Trophoblast cell (in vitro differentiated cells and primary cell): ENCODE results near the gene LHX1.
A peak's percentile ranks its signal among the peaks of the same experiment; 100 is the strongest.

ENCODE experiments used
- DNase-seq, 2 donors: peaks; one replicate each; pipeline ENCODE4 v3.0.0-alpha.2; 2016
- H2AFZ ChIP-seq: 2 replicates; pipeline ENCODE4 v1.6.1; 2013; ENCODE audit warnings: low read length, moderate library complexity, mild to moderate bottlenecking; ENCODE audit not compliant: insufficient read depth, poor library complexity
- H2AK5ac ChIP-seq: 2 replicates; pipeline ENCODE4 v1.6.1; 2013; ENCODE audit warnings: mild to moderate bottlenecking, low read length
- H2BK120ac ChIP-seq: 2 replicates; pipeline ENCODE4 v1.6.1; 2013; ENCODE audit warnings: low read length, mild to moderate bottlenecking, moderate library complexity; ENCODE audit not compliant: insufficient read depth, poor library complexity
- H2BK12ac ChIP-seq: 2 replicates; pipeline ENCODE4 v1.6.1; 2013; ENCODE audit warnings: mild to moderate bottlenecking, low read length, moderate library complexity
- H2BK5ac ChIP-seq: 2 replicates; pipeline ENCODE4 v1.6.1; 2013; ENCODE audit warnings: low read length, low read depth, moderate library complexity, mild to moderate bottlenecking; ENCODE audit not compliant: poor library complexity
- H3K14ac ChIP-seq: 2 replicates; pipeline ENCODE4 v1.6.1; 2013; ENCODE audit warnings: mild to moderate bottlenecking, low read length
- H3K18ac ChIP-seq: 2 replicates; pipeline ENCODE4 v1.6.1; 2013; ENCODE audit warnings: mild to moderate bottlenecking, low read length
- H3K23ac ChIP-seq: 2 replicates; pipeline ENCODE4 v1.6.1; 2013; ENCODE audit warnings: low read length
- H3K27ac ChIP-seq: 2 replicates; pipeline ENCODE4 v1.5.1; 2013; ENCODE audit warnings: low read depth, mild to moderate bottlenecking, inconsistent platforms, low read length, moderate library complexity
- H3K27me3 ChIP-seq: 2 replicates; pipeline ENCODE4 v1.6.1; 2013; ENCODE audit warnings: inconsistent platforms, mild to moderate bottlenecking, low read length, moderate library complexity; ENCODE audit not compliant: insufficient read depth
- H3K36me3 ChIP-seq, 2 experiments: 1 replicate in 1 of 2; 2 replicates in 1 of 2; pipeline ENCODE4 v1.6.1; 2013; ENCODE audit warnings: low read length in 2 of 2, mild to moderate bottlenecking in 2 of 2, moderate library complexity in 1 of 2; ENCODE audit not compliant: insufficient read depth in 2 of 2, control insufficient read depth in 1 of 2
- H3K4ac ChIP-seq: 2 replicates; pipeline ENCODE4 v1.6.1; 2013; ENCODE audit warnings: low read depth, mild to moderate bottlenecking, low read length, moderate library complexity
- H3K4me1 ChIP-seq, 2 experiments: 1 replicate in 1 of 2; 2 replicates in 1 of 2; pipeline ENCODE4 v1.6.1; 2013; ENCODE audit warnings: low read length in 2 of 2, mild to moderate bottlenecking in 2 of 2, moderate library complexity in 1 of 2; ENCODE audit not compliant: insufficient read depth in 2 of 2, control insufficient read depth in 1 of 2
- H3K4me2 ChIP-seq: 2 replicates; pipeline ENCODE4 v1.6.1; 2013; ENCODE audit warnings: inconsistent platforms, mild to moderate bottlenecking, low read length, moderate library complexity
- H3K4me3 ChIP-seq: 2 replicates; pipeline ENCODE4 v1.5.1; 2013; ENCODE audit warnings: mild to moderate bottlenecking, low read depth, low read length, inconsistent platforms
- H3K79me1 ChIP-seq: one replicate; pipeline ENCODE4 v1.6.1; 2013; ENCODE audit warnings: low read length
- H3K79me2 ChIP-seq: 2 replicates; pipeline ENCODE4 v1.6.1; 2013; ENCODE audit warnings: low read length, mild to moderate bottlenecking; ENCODE audit not compliant: control insufficient read depth, insufficient read depth, poor library complexity
- H3K9ac ChIP-seq: 2 replicates; pipeline ENCODE4 v1.6.1; 2013; ENCODE audit warnings: mild to moderate bottlenecking, low read length
- H3K9me3 ChIP-seq: 2 replicates; pipeline ENCODE4 v1.6.1; 2013; ENCODE audit warnings: low read depth, mild to moderate bottlenecking, control low read depth, inconsistent platforms, low read length; ENCODE audit not compliant: insufficient read depth
- H4K12ac ChIP-seq: 2 replicates; pipeline ENCODE4 v1.6.1; 2013; ENCODE audit warnings: low read depth, mild to moderate bottlenecking, low read length, moderate library complexity
- H4K8ac ChIP-seq: 2 replicates; pipeline ENCODE4 v1.6.1; 2013; ENCODE audit warnings: low read depth, mild to moderate bottlenecking, low read length, moderate library complexity
- H4K91ac ChIP-seq: one replicate; pipeline ENCODE4 v1.6.1; 2013; ENCODE audit warnings: low read depth, mild to moderate bottlenecking, low read length, moderate library complexity
- WGBS: extraction: QIAGEN DNeasy Blood & Tissue Kit; methylation state at CpG from one replicate; pipeline ENCODE4 v1.1.7; 2013; ENCODE audit warnings: missing lambda C conversion rate; ENCODE audit not compliant: insufficient read length, insufficient coverage; ENCODE audit errors: extremely low coverage; 5-methylcytosine and 5-hydroxymethylcytosine counted together

The LHX1 gene

GRCh38 chr17:36920032-36921005, 17.0 kb upstream of the LHX1 start:
- Histone ChIP-seq H3K23ac (no peak overlapping the region), H4K91ac (peak overlapping the region; percentile 84)
- no CpG with 5 or more reads among the region's 18 CpGs for WGBS

GRCh38 chr17:36921095-36921851, 16.0 kb upstream of the LHX1 start:
- Histone ChIP-seq H2AK5ac (peak overlapping the region; percentile 57), H3K4me3 (no peak overlapping the region), H3K36me3 (no peaks in the 10 kb centered on the region), H2BK120ac (peak overlapping the region; percentile 76), H3K4me2 (peak overlapping the region; percentile 15), H3K4me1 (peaks cover 44 to 53% of the 10 kb centered on the region in 2 experiments), H2BK12ac (peak overlapping the region; percentile 91), H3K9me3 (no peaks in the 10 kb centered on the region), H2AFZ (no peak overlapping the region), H4K8ac (peak overlapping the region; percentile 70), H3K4ac (peak overlapping the region; percentile 62), H4K12ac (peak overlapping the region; percentile 14), H2BK5ac (peak overlapping the region; percentile 70), H3K23ac (no peak overlapping the region), H3K79me2 (no peaks in the 10 kb centered on the region), H4K91ac (peak overlapping the region; percentile 83), H3K79me1 (peaks cover 12% of the 10 kb centered on the region), H3K18ac (peak overlapping the region; percentile 39), H3K27me3 (no peaks in the 10 kb centered on the region), H3K14ac (peak overlapping the region; percentile 79), H3K9ac (no peak overlapping the region), H3K27ac (peak overlapping the region; percentile 90)
- DNase-seq, result peak; percentile 25 to 60
- WGBS, result no CpG with 5 or more reads among the region's 7 CpGs

More at GRCh38 chr17:36920032-36921005, 17.0 kb upstream of the LHX1 start:
- Histone ChIP-seq H2BK120ac (peak overlapping the region; percentile 77), H3K4me1 (peaks cover 42 to 52% of the 10 kb centered on the region in 2 experiments), H3K27ac (peak overlapping the region; percentile 90), H3K27me3 (no peaks in the 10 kb centered on the region), H3K9ac (no peak overlapping the region), H3K79me2 (no peaks in the 10 kb centered on the region), H3K9me3 (no peaks in the 10 kb centered on the region), H3K4me2 (peak overlapping the region; percentile 20), H3K14ac (peak overlapping the region; percentile 79), H3K18ac (peak overlapping the region; percentile 66), H2BK12ac (peak overlapping the region; percentile 19), H3K36me3 (no peaks in the 10 kb centered on the region), H3K79me1 (peaks cover 12% of the 10 kb centered on the region), H3K4me3 (no peak overlapping the region), H2BK5ac (peak overlapping the region; percentile 81), H4K8ac (peak overlapping the region; percentile 74), H2AK5ac (peak overlapping the region; percentile 50), H4K12ac (no peak overlapping the region), H3K4ac (peak overlapping the region; percentile 39), H2AFZ (no peak overlapping the region)
- DNase-seq, result no peak

DNA sequence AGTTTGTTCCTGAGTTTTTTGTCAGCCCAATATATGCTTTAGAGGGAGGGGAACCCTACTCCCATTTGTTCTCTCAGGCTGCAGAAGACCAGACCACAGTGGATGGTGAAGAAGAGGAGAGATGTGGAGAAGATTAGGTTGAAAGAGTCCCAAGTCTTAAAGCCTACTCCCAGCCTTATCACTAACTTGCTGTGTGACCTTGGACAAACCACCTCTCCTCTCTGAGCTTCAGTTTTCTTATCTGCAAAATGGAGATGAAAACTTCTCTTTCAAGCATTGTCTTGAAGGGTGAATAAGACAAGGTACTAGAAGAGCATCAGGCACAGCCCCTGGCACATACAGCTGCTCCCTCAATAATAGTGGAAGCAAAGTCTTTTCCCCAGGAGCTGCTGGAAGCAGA, 15.1 kb upstream of the LHX1 start:
- no peak overlapping the region for H3K9ac ChIP-seq
- no peak overlapping the region for H4K12ac ChIP-seq
- H2AK5ac ChIP-seq, result no peak overlapping the region
- no peak overlapping the region for H2BK5ac ChIP-seq
- no peak overlapping the region for H2BK120ac ChIP-seq
- H2BK12ac ChIP-seq, result peak overlapping the region; percentile 29
- no peak overlapping the region for H4K8ac ChIP-seq
- peaks cover 44 to 57% of the 10 kb centered on the region in 2 experiments for H3K4me1 ChIP-seq
- no peak for DNase-seq
- no peaks in the 10 kb centered on the region for H3K79me2 ChIP-seq
- H3K18ac ChIP-seq, result peak overlapping the region; percentile 21
- H2AFZ ChIP-seq, result no peak overlapping the region
- H3K36me3 ChIP-seq, result no peaks in the 10 kb centered on the region
- H3K4me2 ChIP-seq, result no peak overlapping the region
- no peaks in the 10 kb centered on the region for H3K27me3 ChIP-seq
- no peak overlapping the region for H4K91ac ChIP-seq
- H3K14ac ChIP-seq, result no peak overlapping the region
- no peak overlapping the region for H3K4me3 ChIP-seq
- no peaks in the 10 kb centered on the region for H3K9me3 ChIP-seq
- H3K79me1 ChIP-seq, result peaks cover 12% of the 10 kb centered on the region
- no peak overlapping the region for H3K23ac ChIP-seq
- no peak overlapping the region for H3K4ac ChIP-seq
- H3K27ac ChIP-seq, result peak overlapping the region; percentile 31

DNA sequence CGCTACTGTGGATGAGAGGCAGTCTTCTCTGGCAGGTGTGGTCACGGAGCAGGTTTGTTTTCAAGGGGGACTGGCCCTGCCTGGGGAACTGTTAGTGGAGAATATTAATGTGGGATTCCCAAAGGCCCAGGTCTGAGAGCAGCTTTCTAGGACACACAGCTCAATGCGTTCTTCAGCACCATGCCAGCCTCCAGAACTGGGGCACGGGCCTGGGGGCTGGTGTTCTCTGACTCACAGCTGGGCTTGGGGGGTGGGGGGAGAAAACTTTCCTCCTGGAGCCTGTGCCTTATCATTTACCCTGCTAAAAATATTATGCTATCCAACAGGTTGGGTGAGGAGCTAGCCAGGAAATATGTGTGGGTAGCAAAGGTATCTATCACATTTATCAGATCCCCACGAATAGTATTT, 13.5 kb upstream of the LHX1 start:
- WGBS, result no CpG with 5 or more reads among the region's 5 CpGs
- Histone ChIP-seq H3K9me3 (no peaks in the 10 kb centered on the region), H2AK5ac (no peak overlapping the region), H2BK120ac (no peak overlapping the region), H3K23ac (no peak overlapping the region), H3K36me3 (no peaks in the 10 kb centered on the region), H2BK5ac (no peak overlapping the region), H3K4ac (no peak overlapping the region), H4K91ac (no peak overlapping the region), H3K27me3 (peaks cover 4% of the 10 kb centered on the region), H3K18ac (no peak overlapping the region), H3K4me2 (no peak overlapping the region), H3K27ac (no peak overlapping the region), H3K79me1 (peaks cover 12% of the 10 kb centered on the region), H3K14ac (no peak overlapping the region), H2BK12ac (no peak overlapping the region), H4K12ac (no peak overlapping the region), H3K4me1 (peaks cover 36 to 55% of the 10 kb centered on the region in 2 experiments), H3K4me3 (no peak overlapping the region), H3K9ac (no peak overlapping the region), H4K8ac (no peak overlapping the region), H3K79me2 (no peaks in the 10 kb centered on the region), H2AFZ (no peak overlapping the region)
- peak in 1 of 2 donors; percentile 48 for DNase-seq
